ENCODE measurements around the gene CFAP20. TPM values are rescaled to one million over a fixed set of nuclear protein-coding genes. Genes with fewer than 3 reads are reported as not detected.

The CFAP20 gene
- total RNA-seq, 1 experiment from 2014 or later = 49.6 TPM

DNA sequence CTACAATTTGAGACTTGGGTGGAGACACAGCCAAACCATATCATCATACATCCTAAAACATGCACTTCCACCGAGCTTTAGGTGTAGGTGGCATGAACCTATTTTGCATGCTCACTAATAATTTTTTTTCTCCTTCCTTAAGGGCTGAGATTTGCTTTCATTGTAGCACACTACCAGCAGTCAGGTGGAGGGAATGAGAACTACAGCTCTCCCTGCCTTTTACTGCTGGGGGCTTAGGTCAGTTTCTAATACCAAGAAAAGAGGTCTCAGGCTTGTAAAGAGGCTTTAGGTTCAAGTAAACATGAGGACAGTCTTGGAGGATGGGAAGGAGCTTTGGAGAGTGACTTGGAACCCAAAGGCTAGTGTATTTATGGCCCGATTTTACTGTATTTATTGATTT, 22.0 kb downstream of the CFAP20 start:
- intact Hi-C loops (cut with micrococcal nuclease; ENCODE audit: unreplicated experiment) = no loop called here
- Histone ChIP-seq H3K27ac (no peak overlapping the region), H3F3A (ENCODE audit: insufficient read depth, low read depth) (no peaks in the 10 kb centered on the region; the same call in none of the 2 replicates), H3K27me3 (ENCODE audit: insufficient read depth, low read depth) (no peaks in the 10 kb centered on the region), H3K36me3 (ENCODE audit: low read depth) (no peaks in the 10 kb centered on the region), H3K9me3 (ENCODE audit: insufficient read depth, low read depth) (no peaks in the 10 kb centered on the region), H2AFZ (no peak overlapping the region), H3K4me1 (replicated peaks; ENCODE audit: insufficient read depth) (no peaks in the 10 kb centered on the region), H3K4me2 (no peak overlapping the region), H3K4me3 (no peak overlapping the region), H4K20me1 (ENCODE audit: insufficient read depth) (no peaks in the 10 kb centered on the region), H3K79me2 (ENCODE audit: low read depth) (no peaks in the 10 kb centered on the region), H3K9me2 (ENCODE audit: insufficient read depth) (no peaks in the 10 kb centered on the region)
- DNase-seq = no peak
- ChIA-PET CTCF (no interaction called here), POLR2A (ENCODE audit: unreplicated experiment) (interaction anchor here (0.6 to 0.8 kb wide), 2 partner anchors 9 to 22 kb away, joined by 5 to 7 read pairs; partner anchors contain the start of gene CFAP20)
- no peak for TF ChIP-seq EZH2 (IDR thresholded peaks at IDR 0.05; ENCODE audit: low read depth)
- TF ChIP-seq, protein P1, sequence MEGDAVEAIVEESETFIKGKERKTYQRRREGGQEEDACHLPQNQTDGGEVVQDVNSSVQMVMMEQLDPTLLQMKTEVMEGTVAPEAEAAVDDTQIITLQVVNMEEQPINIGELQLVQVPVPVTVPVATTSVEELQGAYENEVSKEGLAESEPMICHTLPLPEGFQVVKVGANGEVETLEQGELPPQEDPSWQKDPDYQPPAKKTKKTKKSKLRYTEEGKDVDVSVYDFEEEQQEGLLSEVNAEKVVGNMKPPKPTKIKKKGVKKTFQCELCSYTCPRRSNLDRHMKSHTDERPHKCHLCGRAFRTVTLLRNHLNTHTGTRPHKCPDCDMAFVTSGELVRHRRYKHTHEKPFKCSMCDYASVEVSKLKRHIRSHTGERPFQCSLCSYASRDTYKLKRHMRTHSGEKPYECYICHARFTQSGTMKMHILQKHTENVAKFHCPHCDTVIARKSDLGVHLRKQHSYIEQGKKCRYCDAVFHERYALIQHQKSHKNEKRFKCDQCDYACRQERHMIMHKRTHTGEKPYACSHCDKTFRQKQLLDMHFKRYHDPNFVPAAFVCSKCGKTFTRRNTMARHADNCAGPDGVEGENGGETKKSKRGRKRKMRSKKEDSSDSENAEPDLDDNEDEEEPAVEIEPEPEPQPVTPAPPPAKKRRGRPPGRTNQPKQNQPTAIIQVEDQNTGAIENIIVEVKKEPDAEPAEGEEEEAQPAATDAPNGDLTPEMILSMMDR (conservative IDR thresholded peaks at IDR 0.05) = no peak
- no TSS peak for BruUV-seq (replicated peaks)

DNA sequence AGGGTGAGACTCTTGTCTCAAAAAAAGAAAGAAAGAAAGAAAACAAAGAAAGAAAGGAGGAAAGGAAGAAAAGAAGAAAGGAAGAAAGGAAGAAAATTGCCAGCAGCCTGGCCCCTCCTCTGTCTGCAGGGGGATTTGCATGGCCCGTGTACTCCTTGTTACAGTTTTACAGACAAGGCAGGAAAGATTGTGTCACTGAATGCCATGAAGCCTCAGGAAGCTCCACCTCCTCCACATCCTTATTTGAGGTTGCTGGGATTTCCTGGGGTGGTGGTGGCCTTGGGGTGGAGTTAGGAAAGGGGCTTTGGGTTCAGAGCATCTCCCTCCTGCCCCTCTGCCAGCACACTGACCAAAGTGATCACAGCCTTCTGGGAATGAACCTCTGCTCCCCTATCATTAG, 23.6 kb downstream of the CFAP20 start:
- ChIA-PET POLR2A (ENCODE audit: unreplicated experiment) (no interaction called here), CTCF (no interaction called here)
- Histone ChIP-seq H3K4me2 (no peak overlapping the region), H3K9me2 (ENCODE audit: insufficient read depth) (no peaks in the 10 kb centered on the region), H3K4me1 (replicated peaks; ENCODE audit: insufficient read depth) (no peaks in the 10 kb centered on the region), H2AFZ (no peak overlapping the region), H4K20me1 (ENCODE audit: insufficient read depth) (no peaks in the 10 kb centered on the region), H3K79me2 (ENCODE audit: low read depth) (no peaks in the 10 kb centered on the region), H3K27me3 (ENCODE audit: insufficient read depth, low read depth) (no peaks in the 10 kb centered on the region), H3K4me3 (no peak overlapping the region), H3K9me3 (ENCODE audit: insufficient read depth, low read depth) (no peaks in the 10 kb centered on the region), H3K27ac (no peak overlapping the region), H3F3A (ENCODE audit: insufficient read depth, low read depth) (no peaks in the 10 kb centered on the region), H3K36me3 (ENCODE audit: low read depth) (no peaks in the 10 kb centered on the region)
- TF ChIP-seq EZH2 (IDR thresholded peaks at IDR 0.05; ENCODE audit: low read depth) = no peak
- TF ChIP-seq, protein P1 (conservative IDR thresholded peaks at IDR 0.05) = no peak
- BruUV-seq (replicated peaks) = no TSS peak
- intact Hi-C loops (cut with micrococcal nuclease; ENCODE audit: unreplicated experiment) = no loop called here
- no peak for DNase-seq

DNA sequence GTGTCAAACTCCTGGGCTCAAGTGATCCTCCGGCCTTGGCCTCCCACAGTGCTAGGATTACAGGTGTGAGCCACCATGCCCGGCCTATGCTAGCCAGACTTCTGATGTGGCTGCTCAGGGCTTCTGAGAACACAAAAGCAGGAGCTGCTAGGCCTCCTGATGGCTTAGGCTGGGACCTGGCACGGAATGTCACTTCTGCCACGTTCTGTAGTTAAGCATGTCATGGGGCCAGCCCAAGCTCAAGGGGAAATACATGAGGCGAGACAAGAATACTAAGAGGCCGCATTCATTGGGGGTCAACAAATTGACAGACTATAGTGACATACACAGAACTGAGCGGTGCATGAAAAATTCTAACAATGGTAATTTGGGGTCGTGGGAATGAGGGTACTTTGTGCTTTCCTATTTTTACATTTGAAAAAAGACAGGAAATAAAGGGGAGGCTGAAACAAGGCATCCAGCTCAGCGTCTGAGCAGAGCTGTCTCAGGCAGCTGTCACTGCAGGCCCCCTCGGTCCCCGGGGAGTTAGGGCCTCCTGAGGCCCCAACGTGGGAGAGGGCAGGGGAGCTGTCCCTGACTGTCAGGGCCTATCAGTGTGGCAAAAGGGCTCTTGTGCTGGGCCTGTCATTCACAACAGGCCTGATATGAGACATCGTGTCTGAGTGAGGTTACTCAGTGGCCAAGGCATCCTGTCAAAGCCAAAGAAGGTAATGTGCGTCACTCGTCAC, 26.4 kb downstream of the CFAP20 start:
- CTCF ChIA-PET = interaction anchor here (0.6 kb wide), 1 partner anchor 369 kb away, joined by 8 read pairs; no protein-coding TSS in a partner anchor
- intact Hi-C loops (cut with micrococcal nuclease; ENCODE audit: unreplicated experiment) = no loop called here
- Histone ChIP-seq H4K20me1 (ENCODE audit: insufficient read depth) (no peaks in the 10 kb centered on the region), H3K4me3 (no peak overlapping the region), H2AFZ (no peak overlapping the region), H3K27me3 (ENCODE audit: insufficient read depth, low read depth) (no peaks in the 10 kb centered on the region), H3K4me2 (no peak overlapping the region), H3K9me2 (ENCODE audit: insufficient read depth) (no peaks in the 10 kb centered on the region), H3K36me3 (ENCODE audit: low read depth) (no peaks in the 10 kb centered on the region), H3K4me1 (replicated peaks; ENCODE audit: insufficient read depth) (peaks cover 9% of the 10 kb centered on the region; the same call in 1 of the 2 replicates), H3K79me2 (ENCODE audit: low read depth) (no peaks in the 10 kb centered on the region), H3K9me3 (ENCODE audit: insufficient read depth, low read depth) (no peaks in the 10 kb centered on the region), H3K27ac (no peak overlapping the region), H3F3A (ENCODE audit: insufficient read depth, low read depth) (no peaks in the 10 kb centered on the region)
- no TSS peak for BruUV-seq (replicated peaks)
- no peak for TF ChIP-seq EZH2 (IDR thresholded peaks at IDR 0.05; ENCODE audit: low read depth)
- TF ChIP-seq, protein P1 (conservative IDR thresholded peaks at IDR 0.05) = no peak
- DNase-seq = no peak
- POLR2A ChIA-PET (ENCODE audit: unreplicated experiment) = no interaction called here

Data from PC-9 (cell line).